Mucosa of rectum (tissue), 2 donors: ENCODE measurements around the gene GLO1.

Experiments
- H3K27ac ChIP-seq, 2 donors: one replicate each; pipeline ENCODE4 v1.7.0; 2013; ENCODE audit warnings: inconsistent platforms in 2 of 2, low read depth in 2 of 2, low read length in 2 of 2
- H3K27me3 ChIP-seq, 2 donors: one replicate each; pipeline ENCODE4 v1.7.0; 2013; ENCODE audit warnings: low read length in 2 of 2; ENCODE audit not compliant: control insufficient read depth in 2 of 2, insufficient read depth in 2 of 2
- H3K36me3 ChIP-seq, 2 donors: one replicate each; pipeline ENCODE4 v1.7.0; 2013; ENCODE audit warnings: low read length in 2 of 2; ENCODE audit not compliant: control insufficient read depth in 2 of 2, insufficient read depth in 2 of 2
- H3K4me1 ChIP-seq, 2 donors: one replicate each; pipeline ENCODE4 v1.7.0; 2013; ENCODE audit warnings: low read length in 2 of 2, mild to moderate bottlenecking in 1 of 2; ENCODE audit not compliant: control insufficient read depth in 2 of 2, insufficient read depth in 2 of 2
- H3K4me3 ChIP-seq, 2 donors: one replicate each; pipeline ENCODE4 v1.7.0; 2013; ENCODE audit warnings: low read length in 2 of 2
- H3K9ac ChIP-seq, 2 donors: one replicate each; pipeline ENCODE4 v1.7.0; 2013; ENCODE audit warnings: low read length in 2 of 2, low read depth in 1 of 2, mild to moderate bottlenecking in 1 of 2
- H3K9me3 ChIP-seq, 2 donors: one replicate each; pipeline ENCODE4 v1.7.0; 2013; ENCODE audit warnings: low read length in 2 of 2; ENCODE audit not compliant: control insufficient read depth in 2 of 2
- donor health status: healthy.
- donor health status: Normal muscosa, but diverticular disease.

The GLO1 gene

GRCh38 chr6:38631186-38631783 is 71.7 kb downstream of the GLO1 start:
- no peak overlapping the region for H3K4me3 ChIP-seq
- H3K9ac ChIP-seq, result no peak overlapping the region
- no peak overlapping the region for H3K27ac ChIP-seq
- H3K36me3 ChIP-seq, result no peaks in the 10 kb centered on the region
- H3K9me3 ChIP-seq, result no peaks in the 10 kb centered on the region
- no peaks in the 10 kb centered on the region for H3K27me3 ChIP-seq
- peaks cover 0 to 5% of the 10 kb centered on the region in 2 donors for H3K4me1 ChIP-seq
